Measurements from ENCODE around the gene ZNF536. TPM values are rescaled to one million over a fixed set of nuclear protein-coding genes. Genes with fewer than 3 reads are reported as not detected.

The ZNF536 gene
- total RNA-seq, 6 experiments from 2014 or later: not detected

- no peak overlapping the region for H3K27ac Mint-ChIP-seq
- TF ChIP-seq, protein P1, sequence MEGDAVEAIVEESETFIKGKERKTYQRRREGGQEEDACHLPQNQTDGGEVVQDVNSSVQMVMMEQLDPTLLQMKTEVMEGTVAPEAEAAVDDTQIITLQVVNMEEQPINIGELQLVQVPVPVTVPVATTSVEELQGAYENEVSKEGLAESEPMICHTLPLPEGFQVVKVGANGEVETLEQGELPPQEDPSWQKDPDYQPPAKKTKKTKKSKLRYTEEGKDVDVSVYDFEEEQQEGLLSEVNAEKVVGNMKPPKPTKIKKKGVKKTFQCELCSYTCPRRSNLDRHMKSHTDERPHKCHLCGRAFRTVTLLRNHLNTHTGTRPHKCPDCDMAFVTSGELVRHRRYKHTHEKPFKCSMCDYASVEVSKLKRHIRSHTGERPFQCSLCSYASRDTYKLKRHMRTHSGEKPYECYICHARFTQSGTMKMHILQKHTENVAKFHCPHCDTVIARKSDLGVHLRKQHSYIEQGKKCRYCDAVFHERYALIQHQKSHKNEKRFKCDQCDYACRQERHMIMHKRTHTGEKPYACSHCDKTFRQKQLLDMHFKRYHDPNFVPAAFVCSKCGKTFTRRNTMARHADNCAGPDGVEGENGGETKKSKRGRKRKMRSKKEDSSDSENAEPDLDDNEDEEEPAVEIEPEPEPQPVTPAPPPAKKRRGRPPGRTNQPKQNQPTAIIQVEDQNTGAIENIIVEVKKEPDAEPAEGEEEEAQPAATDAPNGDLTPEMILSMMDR (IDR thresholded peaks at IDR 0.05): no peak
- peaks cover 5% of the 10 kb centered on the region for H3K36me3 Mint-ChIP-seq (ENCODE audit: low read depth)
- H3K27me3 Mint-ChIP-seq (ENCODE audit: insufficient read depth): peaks cover 6% of the 10 kb centered on the region
- no peak for DNase-seq
- no peaks in the 10 kb centered on the region for H3K4me1 Mint-ChIP-seq (ENCODE audit: low read depth)
- H3K4me3 Mint-ChIP-seq: no peak overlapping the region
- peaks cover 45% of the 10 kb centered on the region for H3K9me3 Mint-ChIP-seq
Measured at GRCh38 chr19:30374539-30374864, 2.3 kb downstream of the ZNF536 start.

DNA sequence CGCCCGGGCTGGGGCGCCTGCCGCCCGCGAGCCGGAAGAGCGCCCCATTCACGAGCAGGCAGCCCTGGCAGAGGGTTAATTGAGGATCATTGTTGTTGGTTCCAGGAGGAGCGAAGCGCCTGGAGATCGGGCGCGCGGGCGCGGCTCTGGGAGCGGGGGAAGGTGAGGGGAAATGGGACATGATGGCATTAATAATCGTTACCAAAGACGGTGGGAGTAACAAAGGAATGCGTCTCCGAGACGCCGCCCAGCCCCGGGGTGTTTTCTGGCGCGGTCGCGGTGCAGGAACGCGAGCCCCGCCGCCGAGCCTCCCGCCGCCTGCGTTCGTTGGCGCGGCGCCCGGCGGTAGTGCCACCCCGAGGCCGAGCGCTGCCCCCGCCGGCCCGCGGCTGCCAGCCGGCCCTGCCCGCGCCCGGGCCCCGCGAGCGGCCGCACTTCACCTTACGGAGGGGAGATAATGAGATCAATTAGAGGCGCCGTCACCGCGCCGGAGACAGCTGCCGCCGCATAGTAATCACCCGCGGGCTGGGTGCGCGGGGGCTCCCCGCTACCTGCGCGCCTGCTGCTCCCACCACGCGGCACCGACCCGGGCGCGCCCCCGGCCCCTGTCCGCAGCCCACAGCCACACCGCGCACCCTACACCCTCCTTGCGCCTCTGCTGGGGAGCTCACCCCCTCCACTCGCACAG, 2.8 kb downstream of the ZNF536 start:
- TF ChIP-seq, protein P1 (IDR thresholded peaks at IDR 0.05): no peak
- no peak for DNase-seq
- Mint-ChIP-seq H3K9me3 (peaks cover 41% of the 10 kb centered on the region), H3K27ac (no peak overlapping the region), H3K27me3 (ENCODE audit: insufficient read depth) (peaks cover 6% of the 10 kb centered on the region), H3K36me3 (ENCODE audit: low read depth) (peaks cover 5% of the 10 kb centered on the region), H3K4me3 (no peak overlapping the region), H3K4me1 (ENCODE audit: low read depth) (no peaks in the 10 kb centered on the region)

DNA sequence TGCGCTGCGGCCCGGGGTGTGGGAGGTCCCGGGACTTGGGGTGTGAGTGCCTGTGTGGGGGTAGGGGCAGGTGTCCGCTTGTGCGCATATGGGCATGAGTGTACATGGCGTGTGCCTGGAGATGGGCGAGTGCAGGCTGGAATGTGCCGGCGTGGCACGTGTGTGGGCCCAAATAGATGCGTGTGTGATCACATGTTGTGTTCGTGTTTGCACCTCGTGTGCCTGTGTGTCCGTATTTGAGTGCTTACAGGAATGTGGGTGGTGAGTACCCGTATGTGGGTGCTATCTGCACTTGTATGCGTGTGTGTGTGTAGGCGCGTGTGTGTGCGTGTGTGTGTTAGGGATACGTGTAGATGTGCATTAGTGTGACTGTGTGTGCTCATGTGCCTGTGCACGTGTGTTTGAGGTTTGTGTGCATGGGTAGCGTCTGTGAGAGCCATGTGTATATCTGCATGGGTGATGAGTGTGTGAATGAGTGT, 3.4 kb downstream of the ZNF536 start:
- no peak for DNase-seq
- peaks cover 5% of the 10 kb centered on the region for H3K36me3 Mint-ChIP-seq (ENCODE audit: low read depth)
- TF ChIP-seq, protein P1 (IDR thresholded peaks at IDR 0.05): no peak
- H3K9me3 Mint-ChIP-seq: peaks cover 38% of the 10 kb centered on the region
- no peak overlapping the region for H3K27ac Mint-ChIP-seq
- H3K4me1 Mint-ChIP-seq (ENCODE audit: low read depth): no peaks in the 10 kb centered on the region
- H3K27me3 Mint-ChIP-seq (ENCODE audit: insufficient read depth): peaks cover 6% of the 10 kb centered on the region
- no peak overlapping the region for H3K4me3 Mint-ChIP-seq

GRCh38 chr19:30376272-30376671, 4.1 kb downstream of the ZNF536 start:
- Mint-ChIP-seq H3K27ac (no peak overlapping the region), H3K4me3 (no peak overlapping the region), H3K9me3 (peaks cover 43% of the 10 kb centered on the region), H3K36me3 (ENCODE audit: low read depth) (peaks cover 5% of the 10 kb centered on the region), H3K27me3 (ENCODE audit: insufficient read depth) (peaks cover 6% of the 10 kb centered on the region), H3K4me1 (ENCODE audit: low read depth) (no peaks in the 10 kb centered on the region)
- TF ChIP-seq, protein P1 (IDR thresholded peaks at IDR 0.05): no peak
- no peak for DNase-seq

GRCh38 chr19:30376826-30377425, 4.7 kb downstream of the ZNF536 start:
- Mint-ChIP-seq H3K36me3 (ENCODE audit: low read depth) (peaks cover 5% of the 10 kb centered on the region), H3K4me3 (no peak overlapping the region), H3K4me1 (ENCODE audit: low read depth) (no peaks in the 10 kb centered on the region), H3K9me3 (peaks cover 49% of the 10 kb centered on the region), H3K27ac (no peak overlapping the region), H3K27me3 (ENCODE audit: insufficient read depth) (peaks cover 6% of the 10 kb centered on the region)
- DNase-seq: no peak
- TF ChIP-seq, protein P1 (IDR thresholded peaks at IDR 0.05): no peak
